Subcutaneous preadipocyte (primary cell): ENCODE measurements around the gene ARF5. TPM values are rescaled to one million over a fixed set of nuclear protein-coding genes. Genes with fewer than 3 reads are reported as not detected.

ENCODE experiments used
- total RNA-seq: library from RNA; depleted of rRNA; stranded (reverse); fragments of >200 nt; gene quantifications from 2 replicates; pipeline ENCODE4 v1.2.3, GENCODE V29; 2012

Gene ARF5
- 91.7 and 118 TPM in 2 replicates for total RNA-seq

GRCh38 chr7:127588019-127588696 is at the start of gene ARF5:
Gene ARF5, plus strand, starts transcription at chr7:127588411. Its CDS starts 88 bp downstream, at chr7:127588499.

DNA sequence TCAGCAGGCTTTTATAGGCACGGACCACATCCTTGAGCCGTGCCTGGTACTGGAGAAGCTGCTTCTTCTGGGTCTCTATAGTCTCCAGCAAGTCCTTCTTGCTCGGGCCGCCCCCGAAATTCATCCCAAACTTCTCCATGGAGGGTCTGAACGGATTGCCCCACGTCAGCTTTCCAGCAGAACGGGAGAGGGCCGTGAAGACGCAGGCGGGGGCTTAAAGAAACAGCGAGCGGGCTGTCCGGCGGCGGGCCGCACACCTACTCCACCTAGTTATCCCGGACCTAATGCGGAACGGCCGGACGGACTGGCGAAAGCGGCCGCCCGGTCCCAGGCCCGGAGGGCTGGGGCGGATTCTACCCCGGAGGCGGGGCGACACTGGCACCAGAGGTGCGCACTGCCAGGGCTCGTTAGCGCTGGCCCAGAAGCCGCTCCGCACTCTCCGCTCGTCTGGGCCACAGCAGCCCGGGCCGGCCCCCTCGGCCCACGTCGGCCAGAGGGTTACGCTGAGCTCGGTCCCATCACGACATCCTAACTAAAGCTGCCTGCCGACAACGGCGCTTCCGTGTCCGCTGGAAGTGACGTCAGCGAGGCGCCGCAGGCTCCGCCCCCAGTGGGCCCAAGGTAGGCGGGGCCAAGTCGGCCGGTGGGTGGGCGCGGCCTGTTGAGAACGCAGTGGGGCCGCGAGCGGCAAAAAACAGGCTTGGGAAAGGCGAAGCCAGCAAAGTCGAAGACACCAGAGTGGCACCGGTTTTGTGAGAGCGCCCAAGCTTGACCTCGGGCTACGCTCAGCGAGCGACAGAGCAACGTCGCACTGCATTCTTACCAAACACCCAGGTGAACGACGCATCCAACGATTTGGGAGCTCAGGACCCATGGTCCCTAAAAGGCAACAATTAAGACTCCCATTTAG is 2.9 kb upstream of the ARF5 start, which contains the start of gene GCC1:
Gene GCC1, minus strand, starts transcription at position 553 of the 910 bp plus-strand sequence. Its CDS starts 414 bp downstream, at position 139.

GRCh38 chr7:127618042-127618441 is 29.8 kb downstream of the ARF5 start, which contains the start of gene PAX4:
Gene PAX4, minus strand, starts transcription at chr7:127618142. Its CDS starts 2,214 bp downstream, at chr7:127615928.

Other genes starting within 250 kb of the ARF5 start
- 20.9 and 33.6 TPM in 2 replicates for gene ZNF800, start 195.7 kb upstream of the ARF5 start, total RNA-seq
- gene GCC1, start 2.8 kb upstream of the ARF5 start, total RNA-seq: 10.7 and 13.9 TPM in 2 replicates
- gene FSCN3, start 5.3 kb downstream of the ARF5 start, total RNA-seq: 0.73 and 1.2 TPM in 2 replicates
- gene PAX4, start 29.7 kb downstream of the ARF5 start, total RNA-seq: not detected in 2 replicates
- gene SND1, start 63.8 kb downstream of the ARF5 start, total RNA-seq: 204 and 267 TPM in 2 replicates